Hematopoietic multipotent progenitor cell treated with erythropoietin and hydrocortisone succinate and interleukin-3 and kit ligand, for 17 days (in vitro differentiated cells): Measurements from ENCODE around the gene NFIC.

ENCODE experiments used
- DNase-seq: peaks from one replicate; pipeline ENCODE4 v3.0.0-alpha.2; 2015; ENCODE audit warnings: low spot score

Gene NFIC

GRCh38 chr19:3511506-3512251, 145.3 kb downstream of the NFIC start:
- no peak for DNase-seq

GRCh38 chr19:3512562-3513228, 146.3 kb downstream of the NFIC start:
- peak; percentile 29 for DNase-seq

- DNase-seq, result no peak
Measured at GRCh38 chr19:3513229-3514140, 147.1 kb downstream of the NFIC start.

- no peak for DNase-seq
Measured at GRCh38 chr19:3514930-3515329, 148.5 kb downstream of the NFIC start.

GRCh38 chr19:3515891-3516422, 149.6 kb downstream of the NFIC start:
- no peak for DNase-seq

- peak; percentile 81 for DNase-seq
Measured at GRCh38 chr19:3516675-3517207, 150.4 kb downstream of the NFIC start.

- no peak for DNase-seq
Measured at GRCh38 chr19:3517638-3518037, 151.3 kb downstream of the NFIC start.

- DNase-seq, result no peak
Measured at GRCh38 chr19:3518255-3518654, 151.9 kb downstream of the NFIC start.

GRCh38 chr19:3518659-3519058, 152.3 kb downstream of the NFIC start:
- DNase-seq, result no peak
